NCI-H2196 treated with DMSO at 0.1 percent for 48 hours (cell line): Measurements from ENCODE around the gene NCOA3.
"Not testable (repeated sequence)": the region's sequence is repeated elsewhere in the genome, so short reads cannot be mapped to it uniquely, and the experiment has no call there.

Source experiments
- DNase-seq: peaks from one replicate; lab custom pipeline; 2025; ENCODE audit not compliant: unreplicated experiment; lab: John Stamatoyannopoulos, UW

Gene NCOA3

DNA sequence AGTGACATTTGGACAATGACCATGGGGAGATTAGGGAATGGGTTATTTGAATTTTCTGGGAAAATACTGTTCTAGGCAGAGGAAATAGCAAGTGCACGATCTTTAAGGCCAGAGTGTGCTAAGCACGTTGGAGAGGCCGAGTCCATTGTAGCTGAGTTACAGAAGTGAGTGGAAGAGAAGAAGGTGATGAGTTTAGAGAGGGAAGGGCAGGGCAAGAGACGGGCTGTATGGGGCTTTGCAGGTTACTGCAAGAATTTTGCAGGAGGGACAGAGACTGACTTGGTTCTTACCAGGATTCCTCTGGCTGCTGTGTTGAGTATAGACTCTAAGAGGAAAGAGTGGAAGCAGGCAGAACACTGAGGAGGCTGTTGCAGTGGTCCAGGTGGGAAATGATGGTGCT lies 1.1 kb upstream of the NCOA3 start:
- no peak for DNase-seq

DNA sequence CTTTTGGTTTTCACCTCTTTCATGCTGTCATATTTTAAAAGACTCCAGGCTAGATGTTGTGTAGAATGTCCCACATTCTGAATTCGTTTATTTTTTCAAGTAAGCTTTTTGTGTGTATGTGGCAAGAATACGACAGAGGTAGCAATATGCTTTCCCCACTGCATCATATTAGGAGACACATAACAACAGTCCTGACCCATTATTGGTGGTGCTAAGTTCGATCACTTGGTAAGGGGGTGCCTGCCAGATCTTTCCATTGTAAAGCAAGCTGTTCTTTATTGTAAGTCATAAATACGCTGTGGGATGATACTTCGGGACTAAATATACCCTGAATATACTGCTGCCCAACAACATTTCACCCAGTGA lies 588 bp upstream of the NCOA3 start:
- DNase-seq = no peak

DNA sequence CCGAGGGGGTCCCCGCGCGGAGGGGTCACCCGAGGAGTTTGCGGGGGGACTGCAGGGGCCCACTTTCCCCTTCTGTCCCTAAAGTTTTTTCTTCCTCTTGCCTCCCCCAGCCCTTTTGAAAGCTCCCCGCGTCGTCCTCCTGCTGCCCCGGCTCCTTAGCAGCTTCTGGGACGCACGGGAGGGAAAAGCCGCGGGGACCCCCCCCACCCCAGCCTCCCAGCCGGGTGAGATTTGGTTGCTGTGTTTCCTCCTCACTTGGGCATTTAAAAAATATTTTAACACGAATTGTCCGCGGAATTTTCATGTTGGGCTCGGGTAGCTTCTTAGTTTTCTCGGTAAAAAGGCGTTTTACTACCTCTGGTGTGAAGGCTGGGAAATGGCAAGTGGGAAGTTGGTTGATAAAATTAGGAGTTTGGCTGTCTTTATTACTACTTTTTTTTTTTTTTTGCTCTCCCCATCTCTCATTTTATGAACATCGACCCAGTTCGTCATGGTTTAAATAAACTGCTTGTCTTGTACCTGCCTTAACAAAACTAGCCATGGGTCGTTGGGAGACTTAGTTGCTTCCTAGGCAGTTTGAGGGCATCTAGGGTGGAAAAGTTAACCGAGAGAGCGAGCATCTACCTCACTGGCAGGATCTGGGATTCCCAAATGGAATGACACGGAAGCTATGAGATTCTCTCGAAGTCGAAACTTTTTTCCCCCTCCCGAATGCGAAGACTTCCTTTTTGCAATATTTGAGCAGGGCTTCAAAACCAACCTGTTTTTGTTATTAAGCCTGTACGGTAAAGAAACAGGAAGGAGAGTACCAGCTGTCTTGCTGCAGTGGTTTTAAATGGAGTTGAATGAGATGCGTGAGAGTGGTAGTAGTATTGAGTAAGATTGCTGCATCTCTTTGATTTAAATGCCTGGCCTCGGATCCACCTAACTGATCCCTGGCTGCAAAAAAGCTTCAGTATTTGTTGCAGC lies 868 bp downstream of the NCOA3 start:
- no peak for DNase-seq

DNA sequence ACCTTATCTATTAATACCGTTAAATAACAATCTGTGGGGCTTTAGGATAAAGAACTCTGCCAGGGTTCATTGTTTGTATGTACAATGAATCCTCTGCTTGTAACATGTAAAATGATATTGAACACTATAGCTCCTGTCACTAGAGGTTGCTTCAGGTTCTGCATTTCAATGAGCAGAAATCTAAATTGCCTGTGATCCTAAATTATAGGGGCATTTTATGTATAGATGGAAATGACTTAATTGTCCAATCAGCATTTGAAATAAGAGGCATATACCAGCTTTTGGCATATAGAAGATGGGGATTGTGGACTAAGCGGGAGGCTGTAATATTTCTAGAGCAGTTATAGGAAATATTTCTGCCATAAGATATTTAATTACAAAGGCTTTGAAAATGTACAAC lies 2.0 kb downstream of the NCOA3 start:
- DNase-seq = no peak

DNA sequence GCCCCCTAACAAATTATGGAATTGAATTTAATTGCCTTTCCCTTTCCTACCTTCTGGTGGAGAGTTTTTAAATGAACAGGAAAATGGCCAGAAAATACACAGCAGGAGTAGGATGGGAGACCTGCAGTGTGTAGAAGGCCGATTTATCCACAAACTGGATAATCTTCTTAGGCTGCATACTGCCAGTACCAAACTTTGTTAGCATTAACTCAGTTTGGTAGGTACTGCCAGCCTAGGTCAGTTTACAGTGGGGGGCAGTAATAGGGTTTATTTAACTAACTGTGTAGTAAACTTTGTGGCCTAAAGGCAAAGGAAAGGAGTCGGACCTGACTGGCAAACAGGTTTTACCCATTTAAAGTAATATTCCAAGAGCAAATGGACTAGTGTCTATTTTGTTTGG lies 4.6 kb downstream of the NCOA3 start:
- no peak for DNase-seq

DNA sequence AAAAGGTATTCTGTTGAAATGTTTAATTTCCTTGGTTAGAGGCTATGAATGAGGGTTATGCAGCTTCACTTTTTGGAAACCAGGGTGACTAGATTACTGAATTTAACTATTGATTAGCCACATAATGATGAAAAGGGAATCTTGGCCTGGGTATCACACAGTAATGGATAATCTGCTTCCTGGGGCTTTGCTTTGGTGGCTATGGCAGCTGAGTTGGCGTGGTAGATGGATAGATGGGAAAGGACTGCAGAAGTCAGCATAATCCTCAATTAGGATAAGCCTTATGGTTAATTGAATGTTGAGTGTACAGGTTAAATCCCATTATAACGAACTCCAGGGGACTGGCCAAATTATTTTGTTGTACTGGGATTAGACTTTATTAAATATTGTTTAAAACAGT lies 5.2 kb downstream of the NCOA3 start:
- DNase-seq = no peak

DNA sequence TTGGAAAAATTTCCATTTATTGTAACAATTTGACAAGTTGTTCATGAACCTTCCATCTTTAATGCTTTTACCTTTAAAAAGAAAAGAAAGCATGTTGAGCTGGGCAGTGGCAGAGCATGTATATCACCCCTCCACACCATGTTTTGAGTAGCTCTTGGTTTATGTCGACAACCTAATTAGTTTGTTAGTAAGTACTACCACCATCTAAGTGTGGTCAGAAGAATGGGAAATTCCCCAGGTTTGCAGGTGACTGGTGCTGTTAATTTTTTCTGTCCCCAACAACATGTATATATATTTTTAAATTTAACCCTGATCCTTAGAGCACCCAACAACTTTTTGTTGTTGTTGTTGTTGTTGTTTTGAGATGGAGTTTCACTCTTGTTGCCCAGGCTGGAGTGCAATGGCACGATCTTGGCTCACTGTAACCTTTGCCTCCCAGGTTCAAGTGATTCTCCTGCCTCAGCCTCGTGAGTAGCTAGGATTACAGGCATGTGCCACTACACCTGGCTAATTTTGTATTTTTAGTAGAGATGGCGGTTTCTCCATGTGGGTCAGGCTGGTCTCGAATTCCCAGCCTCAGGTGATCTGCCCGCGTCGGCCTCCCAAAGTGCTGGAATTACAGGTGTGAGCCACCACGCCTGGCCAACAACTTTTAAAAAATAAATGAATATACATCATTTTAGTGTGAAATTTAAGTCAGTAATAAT lies 5.7 kb downstream of the NCOA3 start:
- not testable (repeated sequence) for DNase-seq

DNA sequence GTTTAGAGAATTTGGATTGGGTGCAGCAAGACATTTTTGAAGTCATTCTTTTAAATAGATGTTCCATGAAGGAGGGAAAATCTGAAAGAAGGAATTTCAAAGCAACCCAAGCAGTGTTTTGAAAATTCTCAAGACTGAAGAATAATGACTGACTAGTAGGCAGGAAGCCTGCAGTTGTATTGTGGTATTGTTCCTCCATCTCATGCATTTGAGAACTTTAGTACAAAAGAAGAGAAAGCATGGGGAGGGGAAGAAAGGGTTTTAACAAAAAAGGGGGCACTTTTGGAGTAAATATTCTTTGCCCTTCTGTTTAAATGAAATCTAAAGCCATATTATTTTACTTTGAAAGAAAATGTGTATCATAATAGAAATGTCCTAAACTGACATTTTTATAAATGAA lies 6.6 kb downstream of the NCOA3 start:
- no peak for DNase-seq

DNA sequence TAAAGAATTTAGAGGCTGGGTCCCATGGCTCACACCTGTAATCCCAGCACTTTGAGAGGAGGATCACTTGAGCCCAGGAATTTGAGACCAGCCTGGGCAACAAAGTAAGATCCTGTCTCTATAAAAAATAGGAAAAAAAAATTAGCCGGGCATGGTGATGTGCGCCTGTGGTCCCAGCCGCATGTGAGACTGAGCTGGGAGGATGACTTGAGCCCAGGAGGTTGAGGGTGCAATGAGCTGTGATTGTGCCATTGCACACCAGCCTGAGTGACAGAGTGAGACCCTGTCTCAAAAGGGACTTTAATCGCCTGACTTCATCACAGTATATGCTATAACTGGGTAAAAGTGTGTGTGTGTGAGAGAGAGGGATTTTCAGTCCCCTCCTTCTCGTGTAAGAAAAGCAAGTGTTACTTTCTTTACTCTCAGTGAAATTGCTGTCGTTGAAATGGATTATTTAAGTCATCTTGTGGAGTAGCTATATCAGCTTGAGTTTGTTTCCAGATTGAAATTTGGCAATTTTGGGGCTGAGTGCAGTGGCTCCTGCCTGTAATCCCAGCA lies 7.5 kb downstream of the NCOA3 start:
- DNase-seq = no peak

DNA sequence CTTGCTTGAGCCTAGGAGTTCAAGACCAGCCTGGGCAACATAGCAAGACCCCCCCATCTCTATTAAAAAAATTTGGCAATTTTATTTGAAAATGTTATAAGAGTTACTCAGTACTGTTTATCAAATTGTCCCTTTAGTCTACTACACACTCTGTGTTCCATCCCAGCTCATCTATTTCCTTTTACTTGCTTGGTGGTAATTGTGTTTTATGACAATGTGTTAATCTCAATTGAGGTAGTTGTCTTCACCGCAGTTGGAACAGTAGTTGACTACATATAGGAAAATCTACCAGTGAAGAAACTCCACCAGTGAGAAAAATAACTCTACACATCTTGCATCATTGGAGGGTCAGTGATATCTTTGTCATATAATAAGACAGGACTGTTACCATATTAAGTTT lies 8.0 kb downstream of the NCOA3 start:
- DNase-seq = no peak

DNA sequence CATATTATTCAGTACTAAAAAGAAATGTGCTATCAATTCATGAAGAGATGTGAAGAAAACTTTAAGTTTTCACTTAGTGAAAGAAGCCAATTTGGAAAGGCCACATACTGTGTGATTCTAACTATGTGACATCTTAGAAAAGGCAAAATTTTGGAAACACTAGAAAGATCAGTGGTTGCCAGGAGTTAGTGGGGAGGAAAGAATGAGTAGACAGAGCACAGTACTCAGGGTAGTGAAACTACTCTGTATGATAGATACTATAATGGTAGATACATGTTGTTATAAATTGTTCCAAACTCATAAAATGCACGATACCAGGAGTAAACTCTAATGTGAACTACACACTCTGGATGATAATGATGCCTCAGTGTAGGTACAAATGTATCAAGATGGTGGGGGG lies 14.2 kb downstream of the NCOA3 start:
- no peak for DNase-seq

DNA sequence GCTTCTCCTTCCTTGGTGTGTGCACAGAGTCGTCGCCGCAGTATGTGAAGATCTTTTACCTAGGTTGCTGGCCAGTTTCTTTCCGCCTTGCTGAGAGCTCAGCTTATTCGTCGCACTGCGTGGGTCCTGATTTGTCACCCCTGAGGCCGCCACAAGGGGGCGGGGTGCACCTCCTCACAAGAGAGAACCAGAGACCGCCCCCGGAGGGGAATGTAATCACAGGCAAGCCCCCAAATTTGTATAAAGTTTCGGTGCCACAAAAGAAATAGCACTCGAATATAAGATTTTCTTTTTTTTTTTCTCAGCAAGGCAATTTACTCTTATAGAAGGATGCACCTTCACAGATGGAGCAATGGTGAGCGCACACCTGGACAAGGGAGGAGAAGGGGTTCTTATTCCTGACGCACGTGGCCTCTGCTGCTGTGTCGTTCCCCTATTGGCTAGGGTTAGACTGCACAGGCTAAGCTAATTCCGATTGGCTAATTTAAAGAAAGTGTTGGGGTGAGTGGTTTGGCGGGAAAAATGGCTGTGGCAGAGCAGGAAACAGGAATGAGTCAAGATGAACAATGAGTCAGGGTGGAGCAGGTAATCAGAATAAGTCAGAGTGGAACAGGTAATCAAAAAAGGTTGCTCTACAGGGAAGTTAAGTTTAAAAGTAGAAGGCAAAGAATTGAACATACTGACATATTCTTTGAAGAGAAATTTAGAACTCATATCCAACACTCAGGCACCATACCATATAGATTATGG lies 19.5 kb downstream of the NCOA3 start:
- no peak for DNase-seq

DNA sequence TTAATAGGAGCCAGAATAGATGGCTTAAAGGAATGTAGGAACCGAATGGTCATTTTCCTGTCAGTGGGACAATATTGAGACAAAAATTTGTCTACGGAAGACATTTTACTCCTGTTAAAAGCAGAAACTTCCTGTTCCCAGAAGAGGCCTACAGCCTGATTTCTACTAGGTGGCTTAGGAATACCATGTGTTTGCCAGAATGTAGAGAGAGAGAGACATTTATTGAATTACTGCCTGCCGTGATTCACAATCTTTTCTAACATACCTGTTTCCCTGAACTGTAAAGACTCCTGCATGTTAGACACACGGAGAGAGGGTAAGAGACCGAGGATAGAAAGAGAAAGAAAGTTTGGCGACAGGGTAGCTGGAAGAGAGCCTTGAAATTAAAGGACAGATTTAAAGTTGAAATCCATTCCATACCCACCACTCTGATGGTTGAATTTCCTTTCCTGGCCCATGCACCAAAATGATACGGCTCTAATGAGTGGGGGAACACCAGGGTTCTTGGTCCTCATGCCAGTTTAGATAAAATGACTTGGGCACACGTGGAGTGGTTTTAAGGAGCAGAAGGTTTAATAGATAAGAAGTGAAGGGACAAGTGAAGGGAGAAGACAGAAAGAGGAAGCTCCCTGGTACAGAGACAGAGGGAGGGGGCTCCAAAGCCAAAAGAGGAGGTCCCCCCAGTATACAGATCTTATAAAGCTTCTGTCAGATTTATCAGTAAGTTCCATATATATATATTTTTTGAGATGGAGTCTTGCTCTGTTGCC lies 22.5 kb downstream of the NCOA3 start:
- DNase-seq = no peak

DNA sequence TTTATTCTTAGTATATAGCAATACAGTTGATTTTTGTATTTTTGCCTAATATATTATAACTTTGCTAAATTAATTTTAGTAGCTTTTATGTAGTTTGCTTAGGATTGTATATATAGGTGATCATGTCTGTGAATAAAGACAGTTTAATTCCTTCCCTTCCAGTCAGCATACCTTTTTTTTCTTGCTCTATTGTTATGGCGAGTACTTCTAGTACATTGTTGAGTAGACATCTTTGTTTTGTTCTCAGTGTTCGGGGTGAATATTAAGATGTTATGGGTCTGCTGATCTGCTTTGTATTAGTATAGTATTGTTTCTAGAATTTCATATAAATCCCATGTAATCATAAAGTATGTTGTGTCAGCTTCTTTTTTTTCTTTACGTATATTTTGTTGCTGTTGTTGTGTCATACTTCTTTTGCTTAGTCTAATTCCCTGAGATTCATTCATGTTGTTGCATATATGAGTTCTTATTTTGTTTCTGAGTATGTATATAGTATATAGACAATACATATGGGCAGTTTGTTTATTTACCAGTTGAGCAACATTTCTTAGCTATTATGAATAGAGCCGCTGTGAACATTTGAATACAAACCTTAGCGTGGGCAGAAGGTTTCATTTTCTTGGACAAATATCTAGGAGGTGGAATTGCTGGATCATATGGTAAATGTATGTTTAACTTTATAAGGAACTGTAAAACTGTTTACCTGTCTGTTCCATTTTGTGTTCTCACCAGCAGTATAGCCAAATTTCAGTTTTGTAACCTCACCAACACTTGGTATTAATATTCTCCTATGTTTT lies 25.5 kb downstream of the NCOA3 start:
- no peak for DNase-seq

DNA sequence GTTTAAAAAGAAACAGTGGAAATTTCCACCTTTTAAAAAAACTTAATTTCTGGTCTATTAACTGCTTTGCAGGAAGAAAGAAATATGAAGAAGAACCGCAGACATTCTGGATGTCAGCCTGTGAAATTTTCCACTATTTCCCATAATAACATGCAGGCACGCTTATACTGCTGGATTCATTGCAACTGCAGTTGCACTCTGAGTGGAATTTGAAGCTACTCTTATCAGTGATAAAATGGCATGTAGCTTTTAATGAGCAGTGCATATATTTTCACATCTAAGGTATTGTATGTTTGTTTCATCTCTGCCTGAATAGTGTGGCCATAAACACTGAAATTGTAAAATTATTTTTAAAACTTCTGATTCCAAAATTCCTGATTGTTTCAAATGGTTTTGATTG lies 28.2 kb downstream of the NCOA3 start:
- DNase-seq = no peak

DNA sequence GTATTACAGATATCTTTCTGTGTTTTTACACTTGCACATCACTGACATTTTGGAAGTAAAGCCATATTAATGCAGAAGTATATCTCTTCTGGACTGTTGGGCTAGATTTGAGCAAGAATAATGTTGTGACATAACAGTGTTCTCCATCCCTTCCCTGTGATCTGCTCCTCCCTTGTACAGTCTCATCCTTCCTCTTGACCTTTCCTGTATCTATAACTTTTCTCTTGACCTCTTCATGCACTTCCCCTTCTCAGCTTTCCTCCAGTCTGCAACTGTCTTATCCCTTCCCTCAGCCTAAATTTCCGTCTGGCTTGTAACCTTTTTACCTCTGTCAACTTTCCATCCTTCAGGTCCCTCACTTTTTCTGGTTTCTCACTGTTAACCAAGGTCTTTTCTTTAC lies 29.8 kb downstream of the NCOA3 start:
- DNase-seq = no peak

DNA sequence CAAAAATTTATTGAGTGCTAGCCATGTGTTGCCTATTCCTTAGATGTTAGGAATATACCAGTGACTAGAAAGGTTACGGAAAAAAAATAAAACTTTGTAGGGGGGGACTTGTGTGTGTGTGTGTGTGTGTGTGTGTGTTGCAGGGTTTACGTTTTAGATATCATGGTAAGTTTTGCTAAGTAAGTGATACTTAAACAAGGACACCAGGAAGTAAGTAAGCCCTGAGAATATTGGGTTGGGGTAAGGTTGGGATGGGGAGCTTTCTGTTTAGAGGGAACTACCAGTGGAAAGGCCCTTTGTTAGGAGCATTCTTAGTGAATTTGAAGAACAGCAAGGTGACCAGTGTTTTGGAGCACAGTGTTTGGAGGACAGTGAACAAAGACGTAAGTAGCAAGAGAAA lies 30.3 kb downstream of the NCOA3 start:
- DNase-seq = no peak

DNA sequence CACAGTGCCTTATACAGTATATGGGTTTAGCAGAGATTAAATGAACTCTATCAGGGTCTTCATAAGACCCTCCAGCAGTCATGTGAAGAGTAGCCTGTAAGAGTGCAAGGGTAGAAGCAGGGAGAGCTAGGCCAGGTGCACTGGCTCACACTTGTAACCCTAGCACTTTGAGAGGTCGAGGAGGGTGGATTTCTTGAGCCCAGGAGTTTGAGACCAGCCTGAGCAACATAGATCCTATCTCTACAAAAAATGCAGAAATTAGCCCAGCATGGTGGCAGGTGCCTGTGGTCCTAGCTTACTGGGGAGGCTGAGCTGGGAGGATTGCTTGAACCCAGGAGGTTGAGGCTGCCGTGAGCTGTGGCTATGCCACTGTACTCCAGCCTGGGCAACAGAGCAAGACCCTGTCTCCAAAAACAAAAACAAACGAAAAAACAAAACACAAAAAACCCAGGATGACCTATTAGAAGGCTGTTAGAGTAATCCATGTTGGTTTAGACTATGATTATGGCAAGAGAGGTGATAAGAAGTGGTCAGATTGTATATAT lies 31.9 kb downstream of the NCOA3 start:
- no peak for DNase-seq

DNA sequence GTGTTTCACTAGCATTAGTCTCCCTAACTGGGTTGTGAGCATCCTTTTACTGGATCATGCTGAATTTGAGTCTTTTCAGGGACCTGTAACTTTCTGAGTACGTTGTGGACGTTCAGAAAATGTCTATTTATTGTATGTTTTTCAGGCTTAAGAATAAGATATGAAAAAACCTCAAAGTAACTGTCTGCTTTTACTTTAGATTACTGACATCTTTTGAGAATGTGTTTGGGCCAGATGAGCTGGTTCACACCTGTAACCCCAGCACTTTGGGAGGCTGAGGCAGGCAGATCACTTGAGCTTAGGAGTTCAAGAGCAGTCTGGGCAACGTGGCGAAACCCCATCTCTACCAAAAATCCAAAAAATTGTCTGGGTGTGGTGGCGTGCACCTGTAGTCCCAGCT lies 32.7 kb downstream of the NCOA3 start:
- DNase-seq = no peak

DNA sequence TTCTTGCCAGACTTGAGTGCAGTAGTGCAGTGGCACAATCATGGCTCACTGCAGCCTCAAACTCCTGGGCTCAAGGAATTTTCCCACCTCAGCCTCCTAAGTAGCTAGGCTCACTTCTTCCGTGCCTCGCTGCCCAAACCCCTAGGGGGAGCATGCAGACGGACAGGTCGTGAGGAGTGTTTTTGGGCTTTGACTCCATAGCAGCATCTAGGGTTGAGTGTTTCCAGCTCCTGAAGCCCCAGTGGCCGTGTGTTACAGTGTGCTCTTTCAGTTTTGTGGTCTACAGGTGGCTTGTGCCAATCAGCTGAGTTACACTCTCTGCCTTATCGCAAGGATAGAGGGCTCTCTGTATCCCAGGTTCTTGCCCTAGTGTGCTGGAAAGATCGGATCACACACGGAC lies 33.4 kb downstream of the NCOA3 start:
- DNase-seq = no peak
